ENCODE data around the gene TBCD.

TBCD gene

GRCh38 chr17:82884970-82885353 lies 133.1 kb downstream of the TBCD start:
- Histone ChIP-seq H3K4me3 (ENCODE audit: insufficient read depth, low read depth, low read length) (no peak overlapping the region), H3K36me3 (ENCODE audit: control insufficient read depth, insufficient read depth, low read length) (no peaks in the 10 kb centered on the region), H3K9me3 (ENCODE audit: control insufficient read depth, low read length) (no peaks in the 10 kb centered on the region), H3K27ac (ENCODE audit: insufficient read depth, low read depth, low read length, poor library complexity, severe bottlenecking) (no peak overlapping the region), H3K27me3 (ENCODE audit: control insufficient read depth, insufficient read depth, low read length, poor library complexity, severe bottlenecking) (no peaks in the 10 kb centered on the region), H3K4me1 (ENCODE audit: control insufficient read depth, insufficient read depth, low read length) (peaks cover 17% of the 10 kb centered on the region)
- WGBS, 2 experiments: 93 to 94% methylated on average over 5 of the region's 5 CpGs

DNA sequence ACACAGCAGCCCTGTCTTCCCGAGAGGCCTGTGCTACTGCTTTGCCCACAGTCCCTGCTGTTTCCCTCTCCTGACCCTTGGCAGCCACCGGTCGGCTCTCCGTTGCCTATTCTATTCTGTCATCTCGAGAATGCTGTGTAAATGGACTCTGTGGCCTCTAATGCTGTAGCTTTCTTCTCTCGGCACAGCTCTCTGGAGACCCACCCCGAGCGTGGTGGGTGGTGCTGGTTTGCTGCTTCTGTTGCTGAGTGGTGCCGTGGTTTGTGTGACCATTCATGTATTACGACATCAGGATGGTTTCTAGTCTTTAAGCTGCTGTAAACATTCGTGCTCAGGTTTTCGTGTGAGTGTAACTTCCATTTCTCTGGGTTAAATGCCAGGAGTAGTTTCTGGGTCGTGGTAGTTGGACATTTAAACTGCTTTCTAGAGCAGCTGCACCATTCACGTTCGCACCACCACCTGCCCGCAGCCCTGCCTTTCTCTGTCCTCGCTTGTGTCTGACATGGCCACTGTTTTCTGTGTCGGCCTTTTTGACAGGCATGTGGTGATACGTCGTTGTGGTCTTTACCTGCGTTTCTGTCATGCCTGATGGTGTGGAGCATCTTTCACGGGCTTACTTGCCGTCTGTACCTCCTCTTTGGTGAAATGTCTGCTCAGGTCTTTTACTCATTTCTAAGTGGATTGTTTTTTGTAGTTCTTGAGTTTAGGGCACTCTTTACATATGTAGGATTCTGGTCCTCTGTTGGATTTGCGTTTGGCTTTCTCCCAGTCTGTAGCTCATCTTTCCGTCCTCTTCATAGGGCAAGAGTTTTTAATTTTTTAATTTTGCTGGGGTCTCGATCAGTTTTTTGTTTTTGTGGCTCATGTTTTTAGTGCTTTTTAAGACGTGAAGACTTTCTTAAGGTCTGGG lies 135.6 kb downstream of the TBCD start:
- no peak overlapping the region for H3K4me3 ChIP-seq (ENCODE audit: insufficient read depth, low read depth, low read length)
- WGBS, 2 experiments: 96% methylated on average over 27 of the region's 27 CpGs
- H3K27ac ChIP-seq (ENCODE audit: insufficient read depth, low read depth, low read length, poor library complexity, severe bottlenecking): no peak overlapping the region
- H3K9me3 ChIP-seq (ENCODE audit: control insufficient read depth, low read length): no peaks in the 10 kb centered on the region
- H3K27me3 ChIP-seq (ENCODE audit: control insufficient read depth, insufficient read depth, low read length, poor library complexity, severe bottlenecking): no peaks in the 10 kb centered on the region
- H3K36me3 ChIP-seq (ENCODE audit: control insufficient read depth, insufficient read depth, low read length): no peaks in the 10 kb centered on the region
- H3K4me1 ChIP-seq (ENCODE audit: control insufficient read depth, insufficient read depth, low read length): no peaks in the 10 kb centered on the region

DNA sequence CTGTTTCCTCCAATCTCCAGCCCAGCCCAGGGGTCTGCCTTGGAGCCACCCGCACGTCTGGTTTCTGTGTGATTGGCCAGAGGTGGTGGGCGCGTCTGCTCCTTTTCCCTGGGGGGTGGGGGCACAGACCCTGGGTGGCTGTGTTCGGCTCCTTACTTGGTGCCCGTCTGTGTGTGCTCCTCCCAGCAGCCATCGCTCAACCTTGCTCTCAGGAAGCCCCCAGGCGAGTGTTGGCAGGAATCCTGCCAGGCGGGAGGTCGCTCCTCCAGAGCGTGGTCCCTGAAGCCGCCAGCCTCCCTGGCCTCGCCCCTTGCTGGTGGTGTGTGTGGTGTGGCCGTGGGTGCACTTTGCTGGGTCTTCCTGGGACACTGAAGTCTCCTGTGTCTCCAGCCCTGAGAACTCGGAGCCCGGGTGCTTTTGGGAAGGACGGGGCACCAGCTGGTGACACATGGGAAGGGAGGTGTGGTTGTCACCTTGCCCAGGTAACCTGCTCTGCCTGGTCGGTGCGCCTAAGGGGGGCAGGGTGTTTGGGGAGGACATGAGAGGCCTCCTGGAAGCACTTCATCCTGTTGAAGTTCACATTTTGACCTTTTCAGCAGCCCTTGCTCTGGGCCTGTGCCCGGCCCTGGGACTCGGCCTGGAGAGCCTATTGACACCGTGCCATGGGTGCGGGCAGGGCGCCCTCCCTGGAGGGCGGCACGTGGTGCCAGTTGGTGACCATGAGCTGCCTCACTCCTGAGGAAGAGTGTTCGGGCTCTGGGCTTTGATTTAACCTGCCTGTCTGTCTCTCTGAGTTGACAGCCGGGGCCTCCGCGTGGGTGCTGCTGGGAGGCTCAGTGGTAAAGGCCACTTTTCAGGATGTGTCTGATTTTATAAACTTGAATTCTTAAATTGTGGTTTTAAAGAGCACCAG lies 137.0 kb downstream of the TBCD start:
- H3K9me3 ChIP-seq (ENCODE audit: control insufficient read depth, low read length): no peaks in the 10 kb centered on the region

GRCh38 chr17:82889496-82890338 lies 137.9 kb downstream of the TBCD start:
- H3K4me3 ChIP-seq (ENCODE audit: insufficient read depth, low read depth, low read length): no peak overlapping the region
- WGBS, 2 experiments: 92 to 94% methylated on average over 27 to 28 of the region's 28 CpGs
- no peak overlapping the region for H3K27ac ChIP-seq (ENCODE audit: insufficient read depth, low read depth, low read length, poor library complexity, severe bottlenecking)

More for the DNA sequence above, 137.0 kb downstream of the TBCD start:
- 92 to 95% methylated on average over 30 of the region's 30 CpGs for WGBS, 2 experiments
- no peak overlapping the region for H3K4me3 ChIP-seq (ENCODE audit: insufficient read depth, low read depth, low read length)
- H3K27ac ChIP-seq (ENCODE audit: insufficient read depth, low read depth, low read length, poor library complexity, severe bottlenecking): no peak overlapping the region
- H3K27me3 ChIP-seq (ENCODE audit: control insufficient read depth, insufficient read depth, low read length, poor library complexity, severe bottlenecking): no peaks in the 10 kb centered on the region
- no peaks in the 10 kb centered on the region for H3K4me1 ChIP-seq (ENCODE audit: control insufficient read depth, insufficient read depth, low read length)
- H3K36me3 ChIP-seq (ENCODE audit: control insufficient read depth, insufficient read depth, low read length): no peaks in the 10 kb centered on the region

GRCh38 chr17:82890339-82890730 lies 138.5 kb downstream of the TBCD start:
- Histone ChIP-seq H3K9me3 (ENCODE audit: control insufficient read depth, low read length) (no peaks in the 10 kb centered on the region), H3K4me3 (ENCODE audit: insufficient read depth, low read depth, low read length) (no peak overlapping the region), H3K36me3 (ENCODE audit: control insufficient read depth, insufficient read depth, low read length) (no peaks in the 10 kb centered on the region), H3K27me3 (ENCODE audit: control insufficient read depth, insufficient read depth, low read length, poor library complexity, severe bottlenecking) (no peaks in the 10 kb centered on the region), H3K4me1 (ENCODE audit: control insufficient read depth, insufficient read depth, low read length) (no peaks in the 10 kb centered on the region), H3K27ac (ENCODE audit: insufficient read depth, low read depth, low read length, poor library complexity, severe bottlenecking) (no peak overlapping the region)
- WGBS, 2 experiments: 93 to 95% methylated on average over 18 of the region's 18 CpGs

More at GRCh38 chr17:82889496-82890338, 137.9 kb downstream of the TBCD start:
- Histone ChIP-seq H3K36me3 (ENCODE audit: control insufficient read depth, insufficient read depth, low read length) (no peaks in the 10 kb centered on the region), H3K9me3 (ENCODE audit: control insufficient read depth, low read length) (no peaks in the 10 kb centered on the region), H3K4me1 (ENCODE audit: control insufficient read depth, insufficient read depth, low read length) (no peaks in the 10 kb centered on the region), H3K27me3 (ENCODE audit: control insufficient read depth, insufficient read depth, low read length, poor library complexity, severe bottlenecking) (no peaks in the 10 kb centered on the region)

DNA sequence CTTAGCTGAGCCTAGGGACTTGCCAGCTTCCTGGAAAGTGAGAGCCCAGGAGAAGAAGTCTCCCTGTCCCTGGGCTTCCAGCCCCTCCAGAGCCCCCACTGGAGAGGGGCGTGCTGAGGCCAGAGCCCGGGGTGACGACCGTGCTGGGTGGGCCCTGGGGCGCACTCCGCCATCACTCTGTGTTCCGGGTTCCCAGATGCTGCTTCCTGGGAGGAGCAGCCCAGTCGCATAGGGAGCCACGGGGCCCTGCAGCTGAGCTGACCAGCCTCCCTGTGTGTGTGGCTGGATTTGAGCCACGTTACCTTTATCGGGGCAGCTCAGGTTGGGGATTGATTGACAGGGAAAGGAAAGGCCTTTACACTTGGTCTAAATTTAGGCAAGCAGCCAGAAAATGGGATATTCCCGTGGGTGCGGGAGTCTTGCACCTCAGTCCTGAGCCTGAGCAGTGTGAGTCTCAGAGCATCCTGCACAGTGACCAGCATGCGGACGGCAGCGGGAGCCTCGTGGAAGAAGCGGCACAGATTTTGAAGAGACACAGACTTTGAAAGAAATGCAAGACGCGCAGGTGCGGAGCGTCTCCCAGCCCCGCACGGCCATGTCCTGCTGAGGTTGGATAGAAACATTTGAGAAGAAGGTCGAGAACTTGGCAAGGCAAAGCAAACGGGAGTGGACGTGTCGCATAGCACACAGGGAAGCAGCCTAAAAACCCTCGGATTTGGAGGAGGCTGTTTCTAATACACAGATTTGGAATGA lies 139.2 kb downstream of the TBCD start:
- no peaks in the 10 kb centered on the region for H3K27me3 ChIP-seq (ENCODE audit: control insufficient read depth, insufficient read depth, low read length, poor library complexity, severe bottlenecking)
- no peaks in the 10 kb centered on the region for H3K36me3 ChIP-seq (ENCODE audit: control insufficient read depth, insufficient read depth, low read length)
- no peaks in the 10 kb centered on the region for H3K4me1 ChIP-seq (ENCODE audit: control insufficient read depth, insufficient read depth, low read length)
- H3K9me3 ChIP-seq (ENCODE audit: control insufficient read depth, low read length): no peaks in the 10 kb centered on the region
- no peak overlapping the region for H3K27ac ChIP-seq (ENCODE audit: insufficient read depth, low read depth, low read length, poor library complexity, severe bottlenecking)
- no peak overlapping the region for H3K4me3 ChIP-seq (ENCODE audit: insufficient read depth, low read depth, low read length)
- 95 to 96% methylated on average over 29 of the region's 29 CpGs for WGBS, 2 experiments

- Histone ChIP-seq H3K27me3 (ENCODE audit: control insufficient read depth, insufficient read depth, low read length, poor library complexity, severe bottlenecking) (no peaks in the 10 kb centered on the region), H3K4me1 (ENCODE audit: control insufficient read depth, insufficient read depth, low read length) (no peaks in the 10 kb centered on the region), H3K4me3 (ENCODE audit: insufficient read depth, low read depth, low read length) (no peak overlapping the region), H3K27ac (ENCODE audit: insufficient read depth, low read depth, low read length, poor library complexity, severe bottlenecking) (no peak overlapping the region), H3K9me3 (ENCODE audit: control insufficient read depth, low read length) (no peaks in the 10 kb centered on the region), H3K36me3 (ENCODE audit: control insufficient read depth, insufficient read depth, low read length) (no peaks in the 10 kb centered on the region)
- WGBS, 2 experiments: 92 to 94% methylated on average over 10 of the region's 10 CpGs
Observed at GRCh38 chr17:82891911-82892310, 140.0 kb downstream of the TBCD start.

DNA sequence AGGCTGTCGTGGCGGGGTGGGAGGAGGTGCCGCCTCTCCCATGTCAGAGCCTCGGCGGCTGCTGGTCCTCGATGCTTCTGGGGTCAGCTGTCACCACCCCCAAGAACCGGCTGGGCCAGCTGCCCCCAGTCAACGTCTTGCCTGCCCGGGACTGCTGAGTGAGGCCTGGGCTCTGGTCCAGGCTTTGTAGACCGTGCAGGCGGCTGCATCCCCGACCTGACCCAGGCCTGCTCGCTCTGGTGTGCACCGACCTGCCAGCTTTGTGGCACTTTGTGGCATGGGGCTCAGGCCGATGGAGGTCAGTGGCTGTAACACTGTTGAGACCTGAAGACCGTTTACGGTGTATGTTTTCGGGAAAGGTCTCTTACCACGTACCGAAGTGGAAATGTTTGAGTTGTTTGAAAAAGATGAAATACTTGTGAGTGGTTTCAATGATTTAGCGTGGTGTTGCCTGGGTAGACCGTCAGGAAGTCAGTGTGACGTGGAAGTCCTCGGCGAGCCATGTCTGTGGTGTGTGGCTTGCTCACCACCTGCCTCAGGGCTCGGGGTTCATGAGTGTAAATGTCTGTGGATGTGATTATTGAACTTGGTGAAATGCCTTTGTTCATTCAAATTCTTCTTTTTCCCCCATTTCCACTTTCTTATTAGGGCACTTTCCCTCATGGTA lies 141.2 kb downstream of the TBCD start:
- Histone ChIP-seq H3K36me3 (ENCODE audit: control insufficient read depth, insufficient read depth, low read length) (no peaks in the 10 kb centered on the region), H3K4me1 (ENCODE audit: control insufficient read depth, insufficient read depth, low read length) (no peaks in the 10 kb centered on the region), H3K4me3 (ENCODE audit: insufficient read depth, low read depth, low read length) (no peak overlapping the region), H3K27ac (ENCODE audit: insufficient read depth, low read depth, low read length, poor library complexity, severe bottlenecking) (no peak overlapping the region), H3K27me3 (ENCODE audit: control insufficient read depth, insufficient read depth, low read length, poor library complexity, severe bottlenecking) (no peaks in the 10 kb centered on the region), H3K9me3 (ENCODE audit: control insufficient read depth, low read length) (no peaks in the 10 kb centered on the region)
- WGBS, 2 experiments: 94% methylated on average over 26 of the region's 26 CpGs

GRCh38 chr17:82893779-82894178 lies 141.9 kb downstream of the TBCD start:
- no peak overlapping the region for H3K4me3 ChIP-seq (ENCODE audit: insufficient read depth, low read depth, low read length)
- WGBS, 2 experiments: 89 to 90% methylated on average over 10 of the region's 10 CpGs
- no peaks in the 10 kb centered on the region for H3K36me3 ChIP-seq (ENCODE audit: control insufficient read depth, insufficient read depth, low read length)
- no peaks in the 10 kb centered on the region for H3K27me3 ChIP-seq (ENCODE audit: control insufficient read depth, insufficient read depth, low read length, poor library complexity, severe bottlenecking)
- no peak overlapping the region for H3K27ac ChIP-seq (ENCODE audit: insufficient read depth, low read depth, low read length, poor library complexity, severe bottlenecking)
- no peaks in the 10 kb centered on the region for H3K9me3 ChIP-seq (ENCODE audit: control insufficient read depth, low read length)
- no peaks in the 10 kb centered on the region for H3K4me1 ChIP-seq (ENCODE audit: control insufficient read depth, insufficient read depth, low read length)
